Measurements from ENCODE around the gene TDRD7.
"Not testable (repeated sequence)": the region's sequence is repeated elsewhere in the genome, so short reads cannot be mapped to it uniquely, and the experiment has no call there.

TDRD7 gene

GRCh38 chr9:97479496-97480159 is 67.7 kb downstream of the TDRD7 start:
- no peak for DNase-seq

- DNase-seq = no peak
Measured at GRCh38 chr9:97480174-97480573, 68.3 kb downstream of the TDRD7 start.

GRCh38 chr9:97480749-97481148 is 68.9 kb downstream of the TDRD7 start:
- DNase-seq = no peak

- DNase-seq = no peak
Measured at GRCh38 chr9:97484134-97484533, 72.2 kb downstream of the TDRD7 start.

- peak; percentile 52 for DNase-seq
Measured at GRCh38 chr9:97487107-97487506, 75.2 kb downstream of the TDRD7 start.

GRCh38 chr9:97487861-97488260 is 76.0 kb downstream of the TDRD7 start:
- no peak for DNase-seq

- DNase-seq = no peak
Measured at GRCh38 chr9:97491216-97491999, 79.5 kb downstream of the TDRD7 start.

GRCh38 chr9:97497558-97498375 is 85.9 kb downstream of the TDRD7 start:
- DNase-seq = not testable (repeated sequence)

- DNase-seq = peak; percentile 17
Measured at GRCh38 chr9:97498846-97499245, 87.0 kb downstream of the TDRD7 start.

GRCh38 chr9:97500263-97500662 is 88.4 kb downstream of the TDRD7 start:
- no peak for DNase-seq

- DNase-seq = no peak
Measured at GRCh38 chr9:97500765-97501176, 88.9 kb downstream of the TDRD7 start.

GRCh38 chr9:97501177-97501971 is 89.5 kb downstream of the TDRD7 start, which contains the start of gene TMOD1:
Gene TMOD1, plus strand, starts transcription at chr9:97501666. Its CDS starts 22,523 bp downstream, at chr9:97524189.
- DNase-seq = peak; percentile 48

- DNase-seq = no peak
Measured at GRCh38 chr9:97501972-97502221, 90.0 kb downstream of the TDRD7 start.

- DNase-seq = no peak
Measured at GRCh38 chr9:97502222-97502983, 90.5 kb downstream of the TDRD7 start.

GRCh38 chr9:97502984-97503861 is 91.3 kb downstream of the TDRD7 start:
- DNase-seq = no peak

- no peak for DNase-seq
Measured at GRCh38 chr9:97503862-97504210, 91.9 kb downstream of the TDRD7 start.

- DNase-seq = no peak
Measured at GRCh38 chr9:97504381-97505216, 92.7 kb downstream of the TDRD7 start.

- no peak for DNase-seq
Measured at GRCh38 chr9:97505845-97506244, 93.9 kb downstream of the TDRD7 start.

GRCh38 chr9:97506306-97506705 is 94.4 kb downstream of the TDRD7 start:
- DNase-seq = no peak

GRCh38 chr9:97506787-97507186 is 94.9 kb downstream of the TDRD7 start:
- DNase-seq = no peak
